NCI-H345 (cell line): ENCODE measurements around the gene SUN3.

Source experiments
- DNase-seq: peaks from one replicate; lab custom pipeline; 2025; lab: John Stamatoyannopoulos, UW

Gene SUN3

GRCh38 chr7:47979145-47979831 is 49.6 kb downstream of the SUN3 start, which contains the start of gene HUS1:
TSS of gene HUS1 (minus strand) at chr7:47979615. CDS start at chr7:47979519, 96 bp downstream.
- peak; percentile 94 for DNase-seq

- DNase-seq = no peak
Observed at GRCh38 chr7:47978790-47979144, 50.1 kb downstream of the SUN3 start.

GRCh38 chr7:47973739-47974138 is 55.2 kb downstream of the SUN3 start:
- DNase-seq = no peak

GRCh38 chr7:47970761-47971160 is 58.1 kb downstream of the SUN3 start:
- DNase-seq = no peak

- DNase-seq = peak; percentile 51
Observed at GRCh38 chr7:47968847-47969774, 59.8 kb downstream of the SUN3 start.

GRCh38 chr7:47967708-47968107 is 61.2 kb downstream of the SUN3 start:
- DNase-seq = no peak

- no peak for DNase-seq
Observed at GRCh38 chr7:47967123-47967522, 61.8 kb downstream of the SUN3 start.

GRCh38 chr7:47965456-47965855 is 63.5 kb downstream of the SUN3 start:
- no peak for DNase-seq

- DNase-seq = no peak
Observed at GRCh38 chr7:47962262-47962661, 66.6 kb downstream of the SUN3 start.

GRCh38 chr7:47957156-47957555 is 71.8 kb downstream of the SUN3 start:
- DNase-seq = no peak

GRCh38 chr7:47956220-47956619 is 72.7 kb downstream of the SUN3 start:
- DNase-seq = no peak

GRCh38 chr7:47954231-47954911 is 74.5 kb downstream of the SUN3 start:
- DNase-seq = no peak

GRCh38 chr7:47953822-47954221 is 75.1 kb downstream of the SUN3 start:
- DNase-seq = no peak

- DNase-seq = no peak
Observed at GRCh38 chr7:47952224-47952623, 76.7 kb downstream of the SUN3 start.

GRCh38 chr7:47951374-47951773 is 77.5 kb downstream of the SUN3 start:
- DNase-seq = peak; percentile 6

GRCh38 chr7:47950714-47951113 is 78.2 kb downstream of the SUN3 start:
- no peak for DNase-seq

- no peak for DNase-seq
Observed at GRCh38 chr7:47949703-47950102, 79.2 kb downstream of the SUN3 start.

- no peak for DNase-seq
Observed at GRCh38 chr7:47948141-47948790, 80.6 kb downstream of the SUN3 start, which contains the start of gene PKD1L1. TSS of gene PKD1L1 (minus strand) at chr7:47948466. CDS start at chr7:47948440, 26 bp downstream.

GRCh38 chr7:47947355-47947749 is 81.6 kb downstream of the SUN3 start:
- DNase-seq = no peak

- DNase-seq = no peak
Observed at GRCh38 chr7:47946581-47947354, 82.1 kb downstream of the SUN3 start.
